ENCODE measurements around the gene FRYL. TPM values are rescaled to one million over a fixed set of nuclear protein-coding genes. Genes with fewer than 3 reads are reported as not detected.

Gene FRYL
- polyA plus RNA-seq, 3 donors = 10.8 to 15.8 (median 14.4) TPM

- no peak overlapping the region for H3K9ac ChIP-seq (ENCODE audit: insufficient read depth, low read length, poor library complexity, severe bottlenecking)
- no peaks in the 10 kb centered on the region for H3K79me2 ChIP-seq (ENCODE audit: insufficient read depth, low read length)
- H3K27ac Mint-ChIP-seq = no peak overlapping the region
- no peak overlapping the region for H3K4me3 ChIP-seq (replicated peaks in 1 of 3; ENCODE audit: low read depth in 2 of 3, low read length in 3 of 3)
- intact Hi-C loops (cut with micrococcal nuclease) = no loop called here
- no peaks in the 10 kb centered on the region for H3K9me3 ChIP-seq (replicated peaks in 1 of 2; ENCODE audit: control insufficient read depth in 1 of 2, insufficient read depth in 1 of 2, low read length in 2 of 2)
- H2AFZ ChIP-seq (ENCODE audit: insufficient read depth, low read depth, low read length, poor library complexity, severe bottlenecking) = no peak overlapping the region
- H3K27ac ChIP-seq (ENCODE audit: low read depth in 1 of 2, low read length in 2 of 2) = no peak overlapping the region
- peaks cover 70 to 77% of the 10 kb centered on the region in 2 donors for H3K36me3 Mint-ChIP-seq
- no peaks in the 10 kb centered on the region for H3K4me1 Mint-ChIP-seq
- no peaks in the 10 kb centered on the region for H3K4me1 ChIP-seq (ENCODE audit: control insufficient read depth in 1 of 2, insufficient read depth in 2 of 2, low read length in 2 of 2)
- no peak for DNase-seq
- H3K27me3 Mint-ChIP-seq (ENCODE audit: low read depth in 3 of 3) = no peaks in the 10 kb centered on the region
- H4K20me1 ChIP-seq (ENCODE audit: insufficient read depth, low read length) = no peaks in the 10 kb centered on the region
- WGBS (ENCODE audit: insufficient coverage) = 100% methylated on average over 2 of the region's 2 CpGs
- no peak overlapping the region for H3K4me3 Mint-ChIP-seq
- no peak for TF ChIP-seq CTCF (IDR thresholded peaks at IDR 0.05)
- peaks cover 86 to 95% of the 10 kb centered on the region in 2 donors for H3K36me3 ChIP-seq (replicated peaks in 1 of 2; ENCODE audit: control insufficient read depth in 1 of 2, insufficient read depth in 2 of 2, low read length in 2 of 2)
- H3K9me3 Mint-ChIP-seq = no peaks in the 10 kb centered on the region
- no peaks in the 10 kb centered on the region for H3K27me3 ChIP-seq (ENCODE audit: control insufficient read depth in 2 of 2, insufficient read depth in 2 of 2, low read length in 2 of 2)
- H3K4me2 ChIP-seq (replicated peaks; ENCODE audit: extremely low read depth, low read length, poor library complexity, severe bottlenecking) = no peak overlapping the region
Measured at GRCh38 chr4:48542888-48543287, 237.2 kb downstream of the FRYL start.

DNA sequence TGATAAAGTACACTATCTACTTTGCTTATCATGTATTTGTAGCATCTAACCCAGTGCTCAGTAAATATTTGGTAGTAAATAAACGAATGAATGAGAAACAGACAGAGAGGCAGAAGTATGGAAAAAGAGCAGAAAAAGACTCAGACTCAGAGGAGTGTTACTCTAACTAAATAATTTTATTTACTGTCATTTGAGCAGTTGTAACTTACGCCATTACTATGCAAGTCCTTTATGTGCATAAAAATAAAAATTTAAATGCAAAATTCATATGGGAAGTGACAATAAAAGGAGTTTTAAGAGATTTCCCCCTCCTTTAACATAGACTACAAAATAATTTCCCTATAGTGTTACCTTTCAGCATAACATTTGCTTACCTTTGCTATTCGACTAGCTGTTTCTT lies 240.5 kb downstream of the FRYL start:
- H3K27ac ChIP-seq (ENCODE audit: low read depth in 1 of 2, low read length in 2 of 2) = no peak overlapping the region
- H3K9me3 ChIP-seq (replicated peaks in 1 of 2; ENCODE audit: control insufficient read depth in 1 of 2, insufficient read depth in 1 of 2, low read length in 2 of 2) = no peaks in the 10 kb centered on the region
- H4K20me1 ChIP-seq (ENCODE audit: insufficient read depth, low read length) = no peaks in the 10 kb centered on the region
- WGBS (ENCODE audit: insufficient coverage) = no CpG with 5 or more reads among the region's 3 CpGs
- DNase-seq = no peak
- Mint-ChIP-seq H3K36me3 (peaks cover 63 to 73% of the 10 kb centered on the region in 2 donors), H3K4me1 (no peaks in the 10 kb centered on the region), H3K27ac (peak overlapping the region in 1 of 7 donors; percentile 23), H3K9me3 (no peaks in the 10 kb centered on the region), H3K27me3 (ENCODE audit: low read depth in 3 of 3) (no peaks in the 10 kb centered on the region), H3K4me3 (no peak overlapping the region)
- no peaks in the 10 kb centered on the region for H3K27me3 ChIP-seq (ENCODE audit: control insufficient read depth in 2 of 2, insufficient read depth in 2 of 2, low read length in 2 of 2)
- H3K4me1 ChIP-seq (ENCODE audit: control insufficient read depth in 1 of 2, insufficient read depth in 2 of 2, low read length in 2 of 2) = no peaks in the 10 kb centered on the region
- H3K79me2 ChIP-seq (ENCODE audit: insufficient read depth, low read length) = no peaks in the 10 kb centered on the region
- H3K4me3 ChIP-seq (replicated peaks in 1 of 3; ENCODE audit: low read depth in 2 of 3, low read length in 3 of 3) = no peak overlapping the region
- H3K36me3 ChIP-seq (replicated peaks in 1 of 2; ENCODE audit: control insufficient read depth in 1 of 2, insufficient read depth in 2 of 2, low read length in 2 of 2) = peaks cover 76 to 91% of the 10 kb centered on the region in 2 donors
- intact Hi-C loops (cut with micrococcal nuclease) = no loop called here
- no peak overlapping the region for H3K9ac ChIP-seq (ENCODE audit: insufficient read depth, low read length, poor library complexity, severe bottlenecking)
- no peak overlapping the region for H2AFZ ChIP-seq (ENCODE audit: insufficient read depth, low read depth, low read length, poor library complexity, severe bottlenecking)
- no peak for TF ChIP-seq CTCF (IDR thresholded peaks at IDR 0.05)
- H3K4me2 ChIP-seq (replicated peaks; ENCODE audit: extremely low read depth, low read length, poor library complexity, severe bottlenecking) = no peak overlapping the region

Measured in CD14-positive monocyte (primary cell).